Measurements from ENCODE around the gene LYPD3.
"Not testable (repeated sequence)": the region's sequence is repeated elsewhere in the genome, so short reads cannot be mapped to it uniquely, and the experiment has no call there.

LYPD3 gene

GRCh38 chr19:43465468-43466120 is at the start of gene LYPD3:
Gene LYPD3 (minus strand): TSS chr19:43465608. CDS start chr19:43465571, 37 bp downstream.
- DNase-seq = no peak

GRCh38 chr19:43512399-43512798 is 47.0 kb upstream of the LYPD3 start:
- DNase-seq = not testable (repeated sequence)

GRCh38 chr19:43511324-43511723 is 45.9 kb upstream of the LYPD3 start:
- DNase-seq = no peak

GRCh38 chr19:43510713-43511112 is 45.3 kb upstream of the LYPD3 start:
- no peak for DNase-seq

GRCh38 chr19:43507880-43508279 is 42.5 kb upstream of the LYPD3 start:
- no peak for DNase-seq

GRCh38 chr19:43506629-43507028 is 41.2 kb upstream of the LYPD3 start:
- no peak for DNase-seq

GRCh38 chr19:43505941-43506340 is 40.5 kb upstream of the LYPD3 start:
- no peak for DNase-seq

GRCh38 chr19:43505186-43505456 is 39.7 kb upstream of the LYPD3 start:
- no peak for DNase-seq

GRCh38 chr19:43504426-43505185 is 39.2 kb upstream of the LYPD3 start, which contains the start of gene PHLDB3:
Gene PHLDB3 (minus strand): TSS chr19:43504746. CDS start chr19:43504118, 628 bp downstream.
- DNase-seq = no peak

- DNase-seq = no peak
These were observed 38.4 kb upstream of the LYPD3 start for GRCh38 chr19:43503501-43504425.

- DNase-seq = no peak
These were observed 37.1 kb upstream of the LYPD3 start for GRCh38 chr19:43502419-43502976.

- DNase-seq = no peak
These were observed 36.4 kb upstream of the LYPD3 start for GRCh38 chr19:43501661-43502418.

GRCh38 chr19:43499042-43499441 is 33.6 kb upstream of the LYPD3 start:
- DNase-seq = no peak

- DNase-seq = no peak
These were observed 32.9 kb upstream of the LYPD3 start for GRCh38 chr19:43498233-43498842.

- DNase-seq = no peak
These were observed 31.6 kb upstream of the LYPD3 start for GRCh38 chr19:43496960-43497359.

GRCh38 chr19:43495082-43495481 is 29.7 kb upstream of the LYPD3 start:
- DNase-seq = no peak

GRCh38 chr19:43490759-43491158 is 25.4 kb upstream of the LYPD3 start:
- no peak for DNase-seq

- no peak for DNase-seq
These were observed 24.7 kb upstream of the LYPD3 start for GRCh38 chr19:43489979-43490599.

GRCh38 chr19:43489310-43489709 is 23.9 kb upstream of the LYPD3 start:
- DNase-seq = no peak

- no peak for DNase-seq
These were observed 22.8 kb upstream of the LYPD3 start for GRCh38 chr19:43488179-43488578.

GRCh38 chr19:43486412-43486811 is 21.0 kb upstream of the LYPD3 start:
- no peak for DNase-seq

GRCh38 chr19:43485951-43486350 is 20.5 kb upstream of the LYPD3 start:
- DNase-seq = no peak
